ENCODE measurements around the gene MYCL. TPM values are rescaled to one million over a fixed set of nuclear protein-coding genes. Genes with fewer than 3 reads are reported as not detected.

MYCL gene
- total and polyA plus RNA-seq, 2 of the 13 experiments (the other 11 are each of a cell fraction or from before 2014, with no cell fraction given) = 0.31 to 1.7 TPM

DNA sequence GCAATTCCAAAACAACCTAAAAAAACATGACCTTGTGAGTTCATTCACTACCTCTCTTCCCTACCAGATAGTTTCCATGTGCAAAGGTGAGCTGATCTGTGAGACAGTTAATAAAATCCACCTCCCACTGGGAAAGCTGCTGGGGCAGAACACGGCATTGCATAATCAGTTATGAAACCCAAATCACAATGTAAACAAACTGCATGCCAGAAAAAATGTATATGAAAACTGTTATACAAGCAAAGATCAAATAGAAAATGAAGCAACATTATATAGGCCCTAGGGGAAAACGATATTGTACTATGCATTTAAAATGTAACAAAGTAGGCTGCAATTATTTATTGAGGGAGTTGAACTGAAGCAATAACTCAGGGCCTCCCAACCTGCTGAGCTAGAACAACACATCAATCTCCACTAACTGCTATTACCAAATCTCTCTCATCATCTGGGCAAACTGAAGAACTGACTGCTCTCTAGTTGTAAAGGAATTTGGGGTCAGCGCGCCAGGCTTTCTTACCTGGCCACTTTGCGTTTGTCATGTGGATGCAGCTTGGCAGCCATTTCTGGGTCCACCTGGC is 49.4 kb downstream of the MYCL start (continued):
- TF ChIP-seq ZFP82 (CRISPR knock-in tag; IDR thresholded peaks at IDR 0.05; ENCODE audit: borderline replicate concordance) = no peak
- TF ChIP-seq, protein P1, sequence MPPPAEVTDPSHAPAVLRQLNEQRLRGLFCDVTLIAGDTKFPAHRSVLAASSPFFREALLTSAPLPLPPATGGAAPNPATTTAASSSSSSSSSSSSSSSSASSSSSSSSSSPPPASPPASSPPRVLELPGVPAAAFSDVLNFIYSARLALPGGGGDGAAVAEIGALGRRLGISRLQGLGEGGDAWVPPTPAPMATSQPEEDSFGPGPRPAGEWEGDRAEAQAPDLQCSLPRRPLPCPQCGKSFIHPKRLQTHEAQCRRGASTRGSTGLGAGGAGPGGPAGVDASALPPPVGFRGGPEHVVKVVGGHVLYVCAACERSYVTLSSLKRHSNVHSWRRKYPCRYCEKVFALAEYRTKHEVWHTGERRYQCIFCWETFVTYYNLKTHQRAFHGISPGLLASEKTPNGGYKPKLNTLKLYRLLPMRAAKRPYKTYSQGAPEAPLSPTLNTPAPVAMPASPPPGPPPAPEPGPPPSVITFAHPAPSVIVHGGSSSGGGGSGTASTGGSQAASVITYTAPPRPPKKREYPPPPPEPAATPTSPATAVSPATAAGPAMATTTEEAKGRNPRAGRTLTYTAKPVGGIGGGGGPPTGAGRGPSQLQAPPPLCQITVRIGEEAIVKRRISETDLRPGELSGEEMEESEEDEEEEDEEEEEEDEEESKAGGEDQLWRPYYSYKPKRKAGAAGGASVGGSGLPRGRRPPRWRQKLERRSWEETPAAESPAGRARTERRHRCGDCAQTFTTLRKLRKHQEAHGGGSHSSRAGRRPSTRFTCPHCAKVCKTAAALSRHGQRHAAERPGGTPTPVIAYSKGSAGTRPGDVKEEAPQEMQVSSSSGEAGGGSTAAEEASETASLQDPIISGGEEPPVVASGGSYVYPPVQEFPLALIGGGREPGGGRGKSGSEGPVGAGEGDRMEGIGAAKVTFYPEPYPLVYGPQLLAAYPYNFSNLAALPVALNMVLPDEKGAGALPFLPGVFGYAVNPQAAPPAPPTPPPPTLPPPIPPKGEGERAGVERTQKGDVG (CRISPR knock-in tag; IDR thresholded peaks at IDR 0.05; ENCODE audit: borderline replicate concordance) = no peak
- TF ChIP-seq, protein P2, sequence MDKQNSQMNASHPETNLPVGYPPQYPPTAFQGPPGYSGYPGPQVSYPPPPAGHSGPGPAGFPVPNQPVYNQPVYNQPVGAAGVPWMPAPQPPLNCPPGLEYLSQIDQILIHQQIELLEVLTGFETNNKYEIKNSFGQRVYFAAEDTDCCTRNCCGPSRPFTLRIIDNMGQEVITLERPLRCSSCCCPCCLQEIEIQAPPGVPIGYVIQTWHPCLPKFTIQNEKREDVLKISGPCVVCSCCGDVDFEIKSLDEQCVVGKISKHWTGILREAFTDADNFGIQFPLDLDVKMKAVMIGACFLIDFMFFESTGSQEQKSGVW (CRISPR knock-in tag; IDR thresholded peaks at IDR 0.05; ENCODE audit: borderline replicate concordance) = no peak
- peak; percentile 62; the same call in 1 of the 2 replicates for TF ChIP-seq ZNF503 (CRISPR knock-in tag; IDR thresholded peaks at IDR 0.05)
- TF ChIP-seq HBP1 (CRISPR knock-in tag; IDR thresholded peaks at IDR 0.05; ENCODE audit: low read depth) = no peak
- no peak for TF ChIP-seq SIN3B (IDR thresholded peaks at IDR 0.05; ENCODE audit: low read length)
- TF ChIP-seq ZNF746 (CRISPR knock-in tag; IDR thresholded peaks at IDR 0.05) = no peak
- TF ChIP-seq ZNF562 (CRISPR knock-in tag; IDR thresholded peaks at IDR 0.05; ENCODE audit: borderline replicate concordance) = no peak
- TF ChIP-seq TBX2 (CRISPR knock-in tag; IDR thresholded peaks at IDR 0.05; ENCODE audit: borderline replicate concordance) = no peak
- TF ChIP-seq HHEX (CRISPR knock-in tag; IDR thresholded peaks at IDR 0.05) = peak; percentile 36; the same call in 1 of the 2 replicates
- no peak for TF ChIP-seq ZFP36L2 (CRISPR knock-in tag; IDR thresholded peaks at IDR 0.05)
- 0 out of 2 replicates have a peak, but pooled peaks have one; percentile 13 for TF ChIP-seq FOSL2 (CRISPR knock-in tag; IDR thresholded peaks at IDR 0.05)
- peak; percentile 29; the same call in 1 of the 2 replicates for TF ChIP-seq MYPOP (CRISPR knock-in tag; IDR thresholded peaks at IDR 0.05)
- no peak for TF ChIP-seq ATAD3A (CRISPR knock-in tag; IDR thresholded peaks at IDR 0.05)
- no peak for TF ChIP-seq RORA (CRISPR knock-in tag; IDR thresholded peaks at IDR 0.05)
- no peak for TF ChIP-seq ZBTB44 (CRISPR knock-in tag; IDR thresholded peaks at IDR 0.05)
- no peak for TF ChIP-seq ZNF670 (CRISPR knock-in tag; IDR thresholded peaks at IDR 0.05; ENCODE audit: borderline replicate concordance)
- no peak for TF ChIP-seq IRF9 (CRISPR knock-in tag; IDR thresholded peaks at IDR 0.05; ENCODE audit: borderline replicate concordance)
